NCI-H2081 treated with DMSO at 0.1 percent for 48 hours (cell line): ENCODE results near the gene TAB2.
"Not testable (repeated sequence)": the region's sequence is repeated elsewhere in the genome, so short reads cannot be mapped to it uniquely, and the experiment has no call there.

Source experiments
- DNase-seq: peaks from one replicate; lab custom pipeline; 2025; lab: John Stamatoyannopoulos, UW

The TAB2 gene

DNA sequence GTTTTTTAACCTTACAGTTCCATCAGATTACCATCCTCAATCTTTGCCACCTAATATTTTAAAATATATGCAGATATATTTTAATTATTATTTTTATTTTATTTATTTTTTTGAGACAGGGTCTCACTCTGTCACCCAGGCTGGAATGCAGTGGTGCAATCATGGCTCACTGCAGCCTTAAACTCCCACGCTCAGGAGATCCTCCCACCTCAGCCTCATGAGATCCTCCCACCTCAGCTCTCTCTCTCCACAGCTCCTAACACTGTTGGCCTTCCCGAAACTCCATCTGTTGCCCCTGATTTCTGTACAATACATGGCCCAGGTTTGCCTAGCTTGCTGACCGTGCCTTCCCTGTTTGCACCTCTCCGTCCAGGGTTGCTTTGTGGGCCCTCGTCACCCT lies 4.4 kb upstream of the TAB2 start:
- DNase-seq, result no peak

DNA sequence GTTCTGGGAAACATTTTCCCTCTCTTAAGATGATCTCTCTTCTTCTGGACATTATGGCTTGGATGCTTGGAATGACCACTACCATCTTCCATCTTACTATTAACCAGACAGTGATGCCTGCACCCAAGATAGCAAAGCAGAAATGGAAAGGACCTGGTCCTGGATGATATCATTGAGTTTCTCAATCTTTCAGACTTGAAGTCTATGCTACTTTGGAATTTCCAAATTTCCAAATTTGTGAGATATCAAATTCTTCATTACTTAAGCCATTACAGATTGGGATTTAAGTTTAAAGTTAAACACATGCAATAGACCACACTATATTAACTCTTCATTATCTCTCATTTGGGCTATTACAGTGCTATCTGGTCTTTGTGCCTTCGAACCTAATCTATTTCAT lies 3.7 kb upstream of the TAB2 start:
- DNase-seq, result no peak

DNA sequence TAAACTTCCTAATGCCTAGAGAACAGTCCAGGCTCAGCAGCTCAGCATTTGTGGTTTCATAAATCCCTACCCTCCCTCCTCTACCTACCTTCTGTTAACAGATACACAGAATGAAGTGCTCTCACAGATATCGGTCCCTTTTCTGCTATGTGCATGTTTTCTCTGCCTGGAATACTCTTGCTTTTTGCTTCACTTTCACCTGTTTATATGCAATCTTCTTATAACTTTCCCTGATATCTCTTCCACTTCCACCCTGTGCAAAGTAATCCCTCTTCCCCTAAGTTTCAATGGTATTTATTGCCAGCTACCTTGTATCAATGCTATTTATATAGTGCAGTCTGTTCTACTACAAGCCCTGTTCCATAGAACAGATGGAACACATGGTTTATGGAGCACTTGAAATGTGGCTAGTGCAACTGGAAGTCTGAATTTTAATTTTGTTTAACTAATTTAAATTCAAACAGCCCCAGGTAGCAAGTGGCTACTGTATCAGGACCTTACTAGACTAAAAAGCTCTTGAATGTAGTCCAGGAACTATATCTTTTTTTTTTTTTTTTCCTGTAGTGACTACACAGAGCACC lies 3.1 kb upstream of the TAB2 start:
- no peak for DNase-seq

DNA sequence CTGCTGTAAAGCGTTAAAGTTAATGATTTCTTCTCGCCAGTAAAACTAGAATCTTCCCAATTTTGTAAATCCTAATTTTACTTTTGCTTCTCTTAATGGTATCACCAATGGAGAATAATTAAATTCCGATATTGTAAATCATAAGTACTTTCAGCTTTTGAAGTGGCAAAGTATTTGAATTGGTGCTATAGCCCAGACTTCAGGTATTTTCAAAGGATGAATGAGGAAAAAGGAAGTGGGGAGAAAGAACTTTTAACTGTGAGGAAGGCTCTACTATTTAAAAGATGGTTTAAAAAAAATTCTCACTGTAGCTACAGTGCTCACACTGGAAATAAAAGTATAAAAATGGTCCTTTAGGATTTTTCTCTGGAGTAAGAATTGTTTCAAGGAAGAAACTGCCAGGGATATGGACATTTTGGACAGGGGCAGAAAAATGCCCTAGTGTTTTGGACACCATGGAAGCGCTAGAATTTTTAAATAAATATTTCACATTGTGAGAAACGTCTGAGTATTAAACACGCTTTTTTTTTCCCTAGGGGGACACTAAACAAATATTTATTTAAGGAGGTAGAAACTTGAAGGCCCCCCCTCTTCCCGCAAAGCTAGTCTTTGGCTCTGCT lies 1.3 kb upstream of the TAB2 start:
- DNase-seq, result no peak

DNA sequence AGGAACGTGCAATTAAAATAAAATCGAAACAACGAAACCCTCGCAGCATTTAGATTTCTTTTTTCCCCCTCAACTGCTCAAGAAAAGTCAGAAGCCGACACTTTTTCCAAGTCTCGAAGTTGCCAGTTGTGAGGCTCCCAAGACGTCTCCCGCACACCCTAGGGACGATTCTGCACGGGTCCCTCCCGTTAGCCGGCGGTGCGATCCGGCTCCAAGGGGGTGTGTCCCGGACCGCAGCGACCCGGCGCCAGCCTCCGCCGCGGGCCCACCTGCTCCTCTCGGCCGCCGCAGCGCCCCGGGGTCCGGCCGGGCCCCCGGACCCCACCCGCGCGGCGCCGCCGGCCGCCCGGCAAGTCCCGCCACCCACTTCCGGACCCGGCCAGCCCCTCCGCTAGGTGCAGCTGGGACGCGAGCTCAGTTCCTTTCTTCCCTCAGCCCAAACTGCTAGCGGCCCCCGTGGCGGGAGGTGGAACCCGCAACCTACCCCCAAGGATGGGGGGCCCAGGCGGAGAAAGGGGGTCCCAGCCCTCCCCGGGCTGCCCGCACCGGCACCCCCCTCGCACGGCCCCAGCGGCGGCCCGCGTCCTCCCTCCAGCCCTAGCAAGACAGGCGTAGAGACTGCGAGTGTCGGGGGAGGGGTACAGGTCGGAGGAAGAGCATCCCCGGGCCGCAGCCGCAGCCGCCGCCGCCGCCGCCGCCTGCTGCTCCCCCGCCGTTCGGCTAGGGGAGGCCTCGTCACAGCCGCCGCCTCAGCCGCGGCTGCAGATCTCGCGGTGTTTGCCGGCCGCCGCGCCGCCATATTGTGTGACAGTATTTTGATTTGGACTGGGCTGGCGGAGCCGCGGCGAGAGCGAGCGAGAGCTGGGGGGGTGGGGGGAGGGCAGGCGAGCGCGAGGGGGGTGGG lies 520 bp upstream of the TAB2 start:
- DNase-seq, result peak; percentile 65

DNA sequence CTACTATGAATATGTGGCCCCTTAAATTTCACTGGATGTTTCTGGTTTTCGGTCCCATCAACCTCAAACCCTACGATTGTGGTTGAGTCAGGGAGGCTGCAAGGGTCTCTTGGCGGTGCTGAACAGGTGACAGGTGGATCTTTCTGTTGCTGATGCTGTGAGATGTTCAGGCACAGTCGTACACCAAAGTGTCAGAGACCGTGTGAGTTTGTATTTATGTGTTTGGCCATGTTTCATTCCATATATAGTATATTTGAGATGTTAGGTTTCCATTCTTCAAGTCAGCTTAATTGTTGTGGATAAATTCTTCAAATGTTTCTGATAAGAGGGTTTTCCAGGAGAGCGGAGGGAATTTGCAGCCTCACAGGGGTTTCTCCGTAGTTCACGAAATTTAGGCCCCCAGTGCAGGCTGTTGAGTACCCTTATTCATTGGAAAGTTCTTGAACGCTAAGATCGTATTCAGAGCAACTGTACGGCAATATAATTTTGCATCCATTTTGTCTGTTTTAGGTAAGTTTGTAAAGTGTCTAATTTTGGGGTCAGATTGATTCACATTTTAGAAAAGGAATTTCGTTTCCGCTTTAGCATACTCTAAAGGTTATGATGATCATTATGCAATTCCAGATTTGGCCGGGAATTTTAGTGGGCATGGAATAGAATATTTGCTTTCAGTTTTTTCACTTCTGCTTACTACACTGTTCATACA lies 1.2 kb downstream of the TAB2 start:
- DNase-seq, result no peak

DNA sequence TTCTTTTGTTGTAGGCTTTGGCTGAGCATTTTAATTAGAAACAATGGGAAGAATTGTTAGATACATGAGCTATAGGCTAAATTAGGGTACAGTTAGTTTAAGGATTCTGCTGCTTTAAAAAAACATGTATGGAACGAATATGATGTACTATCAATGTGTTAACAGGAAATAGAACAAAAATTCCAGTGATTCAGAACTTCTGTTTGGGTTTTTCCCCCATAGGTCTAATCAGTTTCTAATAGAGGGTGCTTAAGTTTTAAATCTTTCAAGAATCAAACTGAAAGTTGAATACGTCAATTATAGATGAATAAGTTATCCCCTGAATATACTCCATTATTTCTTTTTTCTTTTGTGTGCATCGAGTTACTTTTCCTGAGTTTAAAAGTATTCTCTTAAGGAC lies 1.9 kb downstream of the TAB2 start:
- DNase-seq, result no peak

DNA sequence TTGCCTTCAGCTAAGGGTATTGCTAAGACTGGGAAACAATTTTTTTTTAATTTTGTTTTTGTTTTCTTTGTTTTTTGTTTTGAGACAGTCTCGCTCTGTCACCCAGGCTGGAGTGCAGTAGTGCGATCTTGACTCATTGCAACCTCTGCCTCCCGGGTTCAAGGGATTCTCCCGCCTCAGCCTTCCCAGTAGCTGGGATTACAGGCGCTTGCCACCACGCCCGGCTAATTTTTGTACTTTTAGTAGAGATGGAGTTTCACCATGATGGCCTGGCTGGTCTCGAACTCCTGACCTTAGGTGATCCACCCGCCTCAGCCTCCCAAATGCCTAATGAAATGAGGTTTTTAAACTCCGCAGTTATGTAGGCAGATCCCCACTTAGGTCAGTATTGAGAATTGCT lies 2.5 kb downstream of the TAB2 start:
- not testable (repeated sequence) for DNase-seq

DNA sequence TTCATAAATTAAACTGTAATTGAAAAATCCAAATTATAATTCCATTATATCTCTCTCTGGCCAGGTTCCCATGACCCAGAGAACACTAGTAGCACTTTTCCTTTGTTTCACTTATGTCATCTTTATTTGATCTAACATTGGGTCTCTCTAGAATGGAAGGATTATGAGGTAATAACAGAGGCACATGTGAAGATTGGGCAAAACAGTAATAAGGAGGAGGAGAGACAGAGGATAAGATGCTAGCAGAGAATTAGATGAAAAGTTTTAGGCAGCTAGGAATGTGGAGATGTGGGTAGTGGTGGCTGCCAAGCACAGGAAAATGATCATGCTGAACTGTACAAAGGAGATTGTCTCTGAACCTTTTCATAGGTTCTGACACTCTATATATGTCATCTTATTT lies 3.3 kb downstream of the TAB2 start:
- no peak for DNase-seq

DNA sequence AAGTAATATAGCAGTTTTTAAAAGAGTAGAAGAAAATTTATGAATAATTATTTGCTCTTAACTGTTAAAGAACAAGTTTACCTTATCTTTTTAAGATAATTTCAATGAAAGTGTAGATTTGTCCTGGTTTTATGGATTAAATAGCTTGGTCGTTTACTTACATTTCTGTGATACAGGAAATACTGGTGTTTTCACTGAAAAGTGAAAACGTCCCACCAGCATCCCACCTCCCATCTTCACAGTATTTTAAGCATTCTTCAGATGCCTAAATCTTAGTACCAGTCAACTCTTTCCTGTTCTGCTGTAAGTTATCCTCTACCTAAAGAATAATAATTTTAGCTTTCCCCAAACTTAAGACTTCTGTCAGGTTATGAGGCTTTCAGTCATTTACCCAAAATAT lies 5.8 kb downstream of the TAB2 start:
- DNase-seq, result no peak

DNA sequence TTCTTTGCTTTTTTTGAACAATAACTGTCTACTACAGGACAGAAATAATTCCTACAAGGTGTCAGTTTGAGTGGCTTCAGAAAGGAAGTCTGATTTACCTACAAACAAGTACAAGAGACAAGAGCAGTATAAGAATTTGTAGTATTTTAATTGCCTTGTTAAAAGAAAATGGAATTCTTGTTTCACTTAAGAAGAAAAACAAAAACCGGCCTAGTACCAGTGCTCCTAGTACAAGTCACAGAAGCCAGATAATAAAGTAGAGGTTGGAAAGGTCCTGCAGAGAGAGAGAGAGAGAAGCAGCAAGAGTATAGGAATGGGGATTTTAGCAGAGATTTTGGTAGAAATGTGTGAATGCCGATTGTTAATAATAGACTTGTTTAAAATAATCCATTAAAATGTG lies 6.4 kb downstream of the TAB2 start:
- DNase-seq, result no peak

DNA sequence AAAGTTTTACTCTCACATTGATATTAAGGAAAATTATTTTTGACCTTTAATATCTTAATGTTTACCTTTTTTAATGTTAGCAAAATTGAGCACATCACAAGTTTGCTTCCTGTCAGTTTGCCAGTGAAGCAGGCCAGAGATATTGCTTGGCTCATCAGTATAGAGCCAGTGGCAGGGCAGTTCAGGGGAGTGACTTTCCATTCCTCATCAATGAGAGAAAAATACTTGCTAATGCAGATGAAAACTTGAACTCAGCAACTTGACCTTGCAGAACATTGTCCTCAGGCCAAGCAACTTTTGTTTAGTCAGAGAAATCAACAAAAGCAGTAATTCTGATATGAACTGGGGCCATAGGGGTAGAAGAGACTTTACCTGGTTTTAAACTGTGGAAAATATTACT lies 6.9 kb downstream of the TAB2 start:
- DNase-seq, result no peak

DNA sequence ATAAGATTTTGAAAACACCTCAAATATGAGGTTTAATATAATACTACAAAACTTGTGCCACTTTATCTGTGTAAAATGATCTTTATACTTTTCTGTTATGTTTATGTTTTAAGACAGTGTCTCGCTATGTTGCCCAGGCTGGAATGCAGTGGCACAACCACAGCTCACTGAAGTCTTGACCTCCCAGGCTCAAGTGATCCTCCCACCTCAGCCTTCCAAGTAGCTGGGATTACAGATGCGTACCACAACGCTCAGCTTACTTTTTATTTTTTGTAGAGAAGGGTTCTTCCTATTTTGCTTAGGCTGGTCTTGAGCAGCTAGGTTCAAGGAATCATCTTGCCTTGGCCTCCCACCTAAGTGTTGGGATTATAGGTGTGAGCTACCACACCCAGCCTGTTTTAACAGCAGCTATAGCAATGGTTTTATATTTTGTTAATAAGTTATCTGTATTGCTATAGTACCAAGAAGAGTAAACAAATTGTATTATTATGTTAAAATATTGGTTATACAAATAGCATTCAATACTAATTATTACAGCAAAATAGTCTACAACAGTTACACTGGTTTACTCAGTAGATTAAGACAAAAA lies 8.2 kb downstream of the TAB2 start:
- no peak for DNase-seq

DNA sequence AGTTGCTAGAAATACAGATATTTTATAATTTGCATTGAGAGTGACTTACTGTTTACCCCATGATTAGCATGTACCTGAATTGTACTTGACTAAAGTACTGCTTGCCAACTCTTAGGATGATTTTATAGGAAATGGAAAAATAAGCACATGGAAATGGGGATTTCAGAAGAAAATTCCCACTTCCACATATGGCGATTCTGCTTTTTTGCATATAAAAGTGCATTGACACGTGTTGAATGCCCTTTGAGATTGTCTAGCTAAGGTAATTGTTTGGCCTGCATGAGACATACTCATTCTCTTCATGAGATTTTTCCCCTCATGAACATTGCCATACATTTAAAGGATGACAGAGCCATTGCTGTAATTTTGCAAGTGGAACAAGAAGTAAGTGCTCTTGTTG lies 10.1 kb downstream of the TAB2 start:
- no peak for DNase-seq

DNA sequence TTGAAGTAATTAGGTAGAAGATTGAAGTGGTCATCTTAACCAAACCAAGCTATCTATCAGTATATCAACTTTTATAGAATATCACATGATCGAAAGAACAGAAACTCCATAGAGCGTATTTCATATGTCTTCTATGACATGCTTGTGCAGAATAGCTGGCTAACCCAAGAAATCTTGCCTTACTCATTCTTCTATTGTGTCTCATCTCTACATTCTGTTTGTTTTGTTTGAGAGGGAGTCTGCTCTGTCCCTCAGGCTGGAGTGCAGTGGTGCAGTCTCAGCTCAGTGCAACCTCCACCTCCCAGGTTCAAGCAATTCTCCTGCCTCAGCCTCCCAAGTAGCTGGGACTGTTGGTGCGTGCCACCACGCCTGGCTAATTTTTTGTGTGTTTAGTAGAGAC lies 10.6 kb downstream of the TAB2 start:
- no peak for DNase-seq

DNA sequence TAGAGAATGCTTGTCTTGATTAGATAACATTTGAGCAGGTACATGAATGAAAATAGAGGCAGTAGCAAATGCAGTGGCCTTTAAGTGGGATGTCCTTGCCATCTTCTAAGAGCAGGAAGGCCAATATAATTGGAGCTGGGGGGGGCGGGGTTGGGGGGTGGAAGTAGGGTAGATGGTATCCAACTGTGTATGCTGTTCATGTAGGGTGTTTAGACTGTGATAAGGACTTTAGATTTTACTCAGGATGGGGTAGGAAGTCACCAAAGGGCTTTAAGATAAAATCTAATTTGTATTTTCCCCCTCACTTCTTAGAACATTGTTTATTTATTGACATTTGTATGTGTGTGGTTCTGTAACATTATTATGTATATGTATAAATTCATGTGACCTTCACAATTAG lies 12.0 kb downstream of the TAB2 start:
- no peak for DNase-seq

DNA sequence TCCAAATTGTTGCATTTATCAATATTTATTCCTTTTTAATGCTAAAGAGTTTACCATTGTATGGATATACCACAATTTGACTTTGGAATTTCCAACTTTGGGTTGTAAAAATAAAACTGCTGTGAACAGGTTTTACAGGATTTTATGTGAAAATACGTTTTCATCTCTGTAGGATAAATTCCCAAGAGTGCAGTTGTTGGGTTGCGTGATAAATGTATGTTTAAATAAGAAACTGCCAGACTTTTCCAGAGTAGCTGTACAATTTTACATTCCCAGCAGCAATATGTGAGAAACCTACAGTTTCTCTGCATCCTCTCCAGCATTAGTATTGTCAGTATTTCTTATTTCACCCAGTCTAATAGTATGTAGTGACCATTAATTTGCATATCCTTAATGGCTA lies 12.6 kb downstream of the TAB2 start:
- DNase-seq, result no peak

DNA sequence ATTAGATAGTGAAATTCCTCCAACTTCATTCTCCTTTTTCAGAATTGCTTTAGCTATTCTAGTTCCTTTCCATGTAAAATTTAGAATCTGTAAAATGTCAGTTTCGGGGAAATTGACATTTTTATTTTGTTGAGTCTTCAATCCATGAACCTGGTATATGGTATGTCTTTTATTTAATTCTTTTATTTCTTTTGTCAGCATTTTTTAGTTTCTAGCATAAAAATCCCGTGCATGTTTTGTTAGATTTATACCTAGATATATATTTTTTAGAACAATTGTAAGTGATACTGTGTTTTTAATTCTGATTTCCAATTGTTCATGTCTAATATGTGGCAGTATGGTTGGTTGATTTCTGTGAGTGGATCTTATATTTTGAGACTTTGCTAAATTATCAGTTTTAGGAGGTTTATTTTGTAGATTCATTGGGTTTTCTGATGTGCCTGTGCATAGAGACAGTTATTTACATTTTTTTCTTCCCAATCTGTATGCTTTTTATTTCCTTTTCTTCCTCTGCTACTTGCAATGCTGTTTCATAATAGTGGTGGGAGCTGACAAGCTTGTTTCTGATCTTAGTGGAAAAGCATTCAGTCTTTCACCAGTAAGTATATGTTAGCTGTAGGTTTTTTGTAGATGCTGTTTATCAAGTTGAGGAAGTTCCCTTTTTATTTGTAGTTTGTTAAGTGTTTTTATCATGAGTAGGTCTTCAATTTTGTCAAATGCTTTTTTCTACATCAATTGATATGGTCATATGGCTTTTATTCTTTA lies 13.7 kb downstream of the TAB2 start:
- DNase-seq, result no peak

DNA sequence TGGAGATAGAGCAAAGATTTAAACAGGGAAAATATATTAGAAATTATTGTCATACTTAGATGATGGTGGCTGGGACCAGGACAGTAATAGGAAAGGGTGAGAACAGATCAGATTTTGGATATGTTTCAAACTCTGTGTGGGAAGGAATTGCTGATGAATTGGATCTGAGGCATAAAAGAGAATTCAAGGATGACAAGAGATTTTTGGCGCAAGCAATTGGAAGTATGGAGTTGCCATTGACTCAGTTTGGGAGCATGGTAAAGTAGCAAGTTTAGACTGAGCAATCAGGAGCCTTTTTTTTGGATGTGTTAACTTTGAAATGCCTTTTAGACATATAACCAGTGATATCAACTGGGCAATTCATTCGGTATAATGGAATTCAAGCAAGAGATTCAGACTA lies 14.4 kb downstream of the TAB2 start:
- no peak for DNase-seq

DNA sequence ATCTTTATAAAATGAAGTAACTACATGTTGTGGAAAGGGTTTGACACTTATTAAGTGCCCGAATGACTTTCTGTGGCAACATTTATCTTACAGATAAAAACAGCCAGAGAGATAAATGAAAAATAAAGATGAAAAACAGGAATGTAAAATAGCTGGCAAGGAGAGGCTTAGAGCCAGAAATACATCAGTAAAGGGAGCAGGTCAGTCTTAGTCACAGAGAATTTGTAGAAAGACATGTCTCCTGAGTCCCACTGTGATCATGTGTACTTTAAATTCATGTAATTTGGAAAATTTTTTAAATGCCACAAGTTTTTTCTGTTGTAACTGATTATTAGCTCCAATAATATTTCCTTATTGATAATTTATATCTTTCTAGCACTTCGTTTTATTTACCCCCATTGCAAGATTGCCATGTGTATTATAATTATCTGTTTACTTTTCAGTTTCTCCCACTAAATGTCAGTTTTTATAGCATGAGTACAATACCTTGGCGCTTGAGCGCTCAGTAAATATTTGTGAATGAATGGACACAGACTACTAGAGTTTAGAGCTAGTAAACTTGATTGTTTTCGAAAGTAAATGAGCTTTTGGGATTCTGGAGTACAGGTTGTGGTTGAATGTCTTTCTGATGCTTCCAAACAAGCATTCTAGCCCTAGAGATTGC lies 15.2 kb downstream of the TAB2 start:
- DNase-seq, result no peak

DNA sequence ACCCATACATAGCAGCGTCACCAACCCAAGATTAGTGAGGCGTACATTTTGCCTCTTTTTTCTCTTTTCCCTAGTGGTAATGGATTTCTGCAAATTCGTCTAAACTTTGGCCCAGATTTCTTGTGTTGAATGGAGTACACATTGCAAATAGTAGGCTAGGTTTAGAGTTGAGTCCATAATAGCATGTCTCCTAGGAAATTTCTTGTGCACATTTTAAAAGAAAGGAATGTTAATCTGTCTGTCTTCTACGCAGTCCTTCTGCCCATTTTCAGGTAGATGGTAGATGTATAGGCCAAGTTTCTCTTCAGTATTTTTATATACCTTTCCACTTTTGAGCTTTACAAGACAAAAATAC lies 15.7 kb downstream of the TAB2 start:
- no peak for DNase-seq
